ENCODE measurements around the gene CADPS2.
A peak's percentile ranks its signal among the peaks of the same experiment; 100 is the strongest.

Gene CADPS2

DNA sequence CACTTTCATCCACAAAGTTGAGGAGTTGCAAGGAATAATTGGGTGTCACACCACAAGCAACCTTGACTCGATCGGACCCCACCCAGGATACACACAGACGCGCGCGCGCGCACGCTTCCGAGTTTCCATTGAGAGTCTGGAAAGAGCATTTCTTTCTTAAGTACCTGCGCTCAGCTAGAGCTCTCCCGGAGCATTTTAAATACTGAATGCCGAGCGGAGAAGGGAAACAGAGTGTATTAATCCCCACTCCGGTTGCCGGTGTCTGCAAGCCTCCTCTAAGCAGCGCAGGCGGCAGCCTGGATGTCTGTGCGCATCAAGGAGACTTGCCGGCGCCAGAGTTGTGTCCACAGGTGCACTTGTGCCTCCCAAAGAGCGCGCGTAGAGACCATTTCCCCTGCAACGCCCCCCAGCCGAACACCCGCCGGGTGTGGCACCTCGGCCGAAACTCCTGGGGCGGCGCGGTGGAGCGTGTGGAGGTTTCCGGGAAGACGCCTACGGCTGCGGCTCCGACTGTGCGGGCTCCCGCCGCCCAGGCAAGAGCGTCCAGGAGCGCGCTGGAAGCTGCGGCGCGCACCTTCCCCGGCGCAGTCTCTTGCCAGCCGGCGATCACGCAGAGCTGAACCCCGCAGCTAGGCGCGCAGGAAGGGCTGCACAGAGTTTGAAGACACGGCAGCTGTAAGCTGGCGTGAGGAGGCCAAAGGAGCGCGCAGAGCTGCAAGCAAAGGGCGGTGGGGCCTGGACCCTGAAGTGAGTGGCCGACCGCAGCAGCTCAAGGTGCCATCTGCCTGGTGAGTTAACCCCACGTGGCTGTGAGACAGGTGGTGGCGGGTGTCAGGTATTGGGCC is 580.6 kb downstream of the CADPS2 start:
- H3K27ac ChIP-seq = peak overlapping the region; percentile 85
- TF ChIP-seq, protein P1, sequence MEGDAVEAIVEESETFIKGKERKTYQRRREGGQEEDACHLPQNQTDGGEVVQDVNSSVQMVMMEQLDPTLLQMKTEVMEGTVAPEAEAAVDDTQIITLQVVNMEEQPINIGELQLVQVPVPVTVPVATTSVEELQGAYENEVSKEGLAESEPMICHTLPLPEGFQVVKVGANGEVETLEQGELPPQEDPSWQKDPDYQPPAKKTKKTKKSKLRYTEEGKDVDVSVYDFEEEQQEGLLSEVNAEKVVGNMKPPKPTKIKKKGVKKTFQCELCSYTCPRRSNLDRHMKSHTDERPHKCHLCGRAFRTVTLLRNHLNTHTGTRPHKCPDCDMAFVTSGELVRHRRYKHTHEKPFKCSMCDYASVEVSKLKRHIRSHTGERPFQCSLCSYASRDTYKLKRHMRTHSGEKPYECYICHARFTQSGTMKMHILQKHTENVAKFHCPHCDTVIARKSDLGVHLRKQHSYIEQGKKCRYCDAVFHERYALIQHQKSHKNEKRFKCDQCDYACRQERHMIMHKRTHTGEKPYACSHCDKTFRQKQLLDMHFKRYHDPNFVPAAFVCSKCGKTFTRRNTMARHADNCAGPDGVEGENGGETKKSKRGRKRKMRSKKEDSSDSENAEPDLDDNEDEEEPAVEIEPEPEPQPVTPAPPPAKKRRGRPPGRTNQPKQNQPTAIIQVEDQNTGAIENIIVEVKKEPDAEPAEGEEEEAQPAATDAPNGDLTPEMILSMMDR (IDR thresholded peaks at IDR 0.05) = no peak
- no peak for TF ChIP-seq ZFX (IDR thresholded peaks at IDR 0.05; ENCODE audit: borderline replicate concordance)

DNA sequence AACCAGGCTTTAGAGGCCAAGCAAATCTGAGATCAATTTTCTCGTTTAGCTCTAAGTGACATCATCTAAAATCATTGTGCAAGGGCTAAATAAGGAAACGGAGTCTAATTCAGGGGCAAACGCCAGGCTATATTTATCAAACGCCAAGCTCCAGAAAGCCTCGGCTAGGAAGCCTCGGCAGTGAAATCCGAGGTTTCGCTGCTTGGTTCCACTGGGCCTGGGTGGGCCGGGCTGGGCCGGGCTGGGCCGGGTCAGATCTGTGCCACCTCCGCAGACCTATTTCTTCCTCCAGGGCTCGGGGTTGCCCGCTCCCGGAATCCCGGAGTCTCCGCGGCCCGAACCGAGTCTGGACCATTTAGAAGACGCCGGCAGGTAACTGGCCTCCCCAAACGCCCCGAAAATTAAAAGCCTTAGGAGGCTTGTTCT is 581.3 kb downstream of the CADPS2 start:
- TF ChIP-seq, protein P1 (IDR thresholded peaks at IDR 0.05) = no peak
- no peak for TF ChIP-seq ZFX (IDR thresholded peaks at IDR 0.05; ENCODE audit: borderline replicate concordance)
- H3K27ac ChIP-seq = peak overlapping the region; percentile 85

DNA sequence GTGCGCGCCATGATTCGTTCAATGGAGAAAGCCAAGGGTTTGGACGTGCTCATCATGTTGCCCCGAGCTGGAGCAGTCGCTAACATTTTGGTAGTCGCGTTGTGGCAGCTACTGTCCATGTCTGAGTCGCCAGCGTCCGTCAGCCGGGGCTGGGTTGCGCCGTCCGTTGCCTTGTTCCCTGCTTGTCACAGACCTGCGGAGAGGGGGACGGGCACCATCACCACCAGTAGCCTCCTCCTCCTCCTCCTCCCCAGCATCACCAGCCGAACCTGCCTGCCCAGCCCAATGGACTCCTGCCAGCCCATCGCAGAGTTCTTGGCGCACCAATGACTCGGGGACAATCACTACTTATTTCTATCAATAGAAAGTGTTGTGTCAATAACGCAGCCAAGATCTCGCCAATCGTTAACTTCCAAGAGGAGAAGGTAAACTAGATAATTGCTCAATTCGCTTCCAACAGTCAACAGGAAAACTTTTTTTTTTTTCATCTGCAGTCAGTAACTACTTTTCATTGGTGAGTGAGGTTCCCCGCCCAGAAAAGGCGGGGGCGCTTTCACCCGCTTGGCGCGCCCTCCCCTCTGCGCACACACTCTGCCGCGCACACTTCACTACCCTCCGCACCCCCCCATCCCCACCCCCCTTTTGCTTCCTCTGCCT is 581.8 kb downstream of the CADPS2 start, which contains the start of gene FEZF1:
Gene FEZF1 (minus strand): TSS at position 432 of the 657 bp plus-strand sequence. CDS start 313 bp downstream, at position 119.
- no peak for TF ChIP-seq ZFX (IDR thresholded peaks at IDR 0.05; ENCODE audit: borderline replicate concordance)
- TF ChIP-seq, protein P1 (IDR thresholded peaks at IDR 0.05) = no peak
- H3K27ac ChIP-seq = peak within 1 kb of the TSS; percentile 85

DNA sequence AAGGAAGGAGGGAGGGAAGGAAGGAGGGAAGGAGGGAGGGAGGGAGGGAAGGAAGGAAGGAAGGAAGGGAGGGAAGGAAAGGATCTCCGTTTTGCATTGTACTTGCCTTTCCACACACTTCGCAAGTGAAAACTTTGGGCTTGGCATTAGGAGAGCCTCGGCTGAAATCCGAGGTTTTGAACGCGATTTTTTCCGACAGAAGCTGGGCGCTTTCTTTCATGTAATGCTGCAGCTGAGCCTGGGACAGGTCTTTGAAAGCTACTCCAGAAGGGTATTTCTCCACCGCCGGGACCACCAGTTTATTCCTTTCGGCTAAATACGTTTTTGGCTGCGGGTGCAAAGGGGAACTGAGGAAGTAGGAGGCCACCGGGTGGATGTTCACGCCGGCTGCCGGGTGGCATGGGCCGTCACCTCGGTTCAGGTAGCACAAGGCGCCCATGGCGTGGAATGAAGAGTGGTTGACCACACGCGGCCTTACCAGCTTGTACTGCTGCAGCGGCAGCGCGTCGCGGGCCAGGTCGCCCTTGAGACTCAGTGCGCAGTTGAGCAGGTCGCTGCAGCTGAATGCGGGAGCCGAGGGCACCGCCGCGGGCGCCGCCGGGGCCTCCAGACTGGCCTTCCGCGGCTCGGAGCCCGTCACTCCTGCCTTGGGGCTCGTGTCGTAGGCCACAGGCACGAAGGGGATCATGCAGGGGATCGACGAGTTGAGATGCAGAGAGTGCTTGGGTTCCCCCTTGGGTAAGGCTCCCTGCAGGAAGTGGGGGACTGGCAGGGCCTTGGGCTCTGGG is 582.5 kb downstream of the CADPS2 start:
- peak overlapping the region; percentile 85 for H3K27ac ChIP-seq
- TF ChIP-seq ZFX (IDR thresholded peaks at IDR 0.05; ENCODE audit: borderline replicate concordance) = no peak
- TF ChIP-seq, protein P1 (IDR thresholded peaks at IDR 0.05) = no peak

DNA sequence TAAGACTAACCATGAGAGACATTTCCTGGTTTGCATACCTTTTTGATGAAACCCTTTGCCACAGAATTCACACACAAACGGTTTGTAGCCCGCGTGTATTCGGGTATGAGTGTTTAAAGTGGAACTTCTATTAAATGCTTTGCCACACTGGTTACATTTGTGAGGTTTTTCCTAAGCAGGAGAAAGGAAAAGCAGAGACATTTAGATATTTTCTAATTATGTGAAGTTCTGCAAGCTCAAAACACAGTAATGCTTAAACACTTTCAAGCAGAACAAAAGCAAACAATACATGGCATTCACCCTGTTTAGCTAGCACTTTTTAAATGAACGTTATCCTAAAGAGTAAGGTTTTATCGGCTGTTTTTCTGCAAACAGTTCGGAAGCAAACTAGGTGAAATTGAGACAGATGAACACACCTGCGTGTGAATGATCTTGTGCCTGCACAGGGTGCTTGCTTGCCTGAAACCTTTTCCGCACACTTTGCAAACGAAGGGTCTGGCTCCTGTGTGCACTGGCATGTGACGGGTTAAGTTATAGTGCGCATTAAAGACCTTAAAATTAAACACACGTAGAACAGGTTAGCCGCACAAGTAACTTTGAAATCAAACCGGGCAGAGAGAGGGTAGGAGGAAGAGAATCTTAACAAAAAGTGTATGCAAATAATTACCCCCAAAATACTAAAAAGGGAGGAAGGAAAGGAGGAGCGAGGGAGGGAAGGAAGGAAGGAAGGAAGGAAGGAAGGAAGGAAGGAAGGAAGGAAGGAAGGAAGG is 583.3 kb downstream of the CADPS2 start:
- H3K27ac ChIP-seq = no peak overlapping the region
- no peak for TF ChIP-seq ZFX (IDR thresholded peaks at IDR 0.05; ENCODE audit: borderline replicate concordance)
- TF ChIP-seq, protein P1 (IDR thresholded peaks at IDR 0.05) = no peak

DNA sequence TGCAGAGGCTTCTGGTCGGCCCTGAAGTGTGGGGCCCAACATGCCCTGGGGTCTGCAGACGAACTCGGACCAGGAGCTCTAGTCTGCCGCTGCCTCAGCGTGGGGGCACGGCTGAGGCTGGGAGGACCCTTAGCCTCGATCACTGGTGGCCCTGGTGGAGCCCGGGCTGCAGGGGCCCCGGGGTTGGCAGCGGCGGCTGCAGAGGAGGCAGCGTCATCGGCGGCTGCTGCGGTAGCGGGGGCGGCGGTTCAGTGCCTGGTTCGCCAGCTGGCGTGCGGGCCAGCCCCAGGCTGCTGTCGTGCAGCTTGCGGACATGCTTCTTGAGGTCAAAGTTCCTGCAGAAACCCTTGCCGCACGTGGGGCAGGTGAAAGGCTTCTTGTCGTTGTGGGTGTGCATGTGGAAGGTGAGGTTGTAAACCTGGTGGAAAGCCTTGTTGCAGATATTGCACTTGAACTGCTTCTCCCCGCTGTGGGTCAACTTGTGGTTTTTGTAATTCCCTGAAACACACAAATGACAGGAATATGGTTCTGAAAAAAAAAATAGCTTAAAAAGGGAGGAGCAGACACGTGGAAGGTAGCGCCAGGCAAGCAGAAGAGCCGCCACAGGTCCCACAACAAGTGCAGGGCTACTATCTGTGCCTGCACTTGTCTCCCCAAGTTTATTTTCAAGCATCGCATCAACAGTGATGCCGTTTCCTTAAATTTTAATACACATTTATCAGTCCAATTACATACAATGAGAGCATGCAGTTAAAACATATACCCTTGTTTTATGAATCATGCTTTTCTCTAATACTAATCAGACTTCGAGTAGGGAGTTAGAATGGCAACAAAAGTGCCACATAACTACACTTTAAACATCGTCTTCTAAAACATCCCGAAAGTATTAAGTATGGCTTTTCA is 584.2 kb downstream of the CADPS2 start:
- no peak overlapping the region for H3K27ac ChIP-seq
- no peak for TF ChIP-seq ZFX (IDR thresholded peaks at IDR 0.05; ENCODE audit: borderline replicate concordance)
- TF ChIP-seq, protein P1 (IDR thresholded peaks at IDR 0.05) = no peak
